SK-N-SH (cell line): ENCODE results near the gene OSBPL10. TPM values are rescaled to one million over a fixed set of nuclear protein-coding genes. Genes with fewer than 3 reads are reported as not detected.

Source experiments
- CTCF ChIA-PET: fragments of 300-600, 350-600 bp; formaldehyde crosslinking; extraction: SDS; loops from one replicate; lab custom pipeline; 2021; lab: Yijun Ruan, JAX
- POLR2A ChIA-PET: fragments of 350-600 bp; sonication (Branson Sonifier 250); formaldehyde crosslinking; extraction: SDS; loops from one replicate; lab custom pipeline; 2020; ENCODE audit warnings: antibody characterized with exemption, inconsistent platforms; lab: Yijun Ruan, JAX
- DNase-seq: peaks from one replicate; pipeline ENCODE4 v3.0.0; 2012
- H2AFZ ChIP-seq: fragments of 200-600 bp; sonication (generic); 2 replicates; pipeline ENCODE4 v1.8.1; 2016; ENCODE audit warnings: antibody characterized with exemption, mild to moderate bottlenecking, low read depth
- H3F3A ChIP-seq: fragments of 200-600 bp; sonication (generic); replicated peaks from 2 replicates; pipeline ENCODE3; 2016; ENCODE audit warnings: antibody characterized with exemption, mild to moderate bottlenecking; ENCODE audit not compliant: insufficient read depth
- H3K27ac ChIP-seq, 2 experiments: fragments of 200-500 bp in 1 of 2; fragments of 200-600 bp in 1 of 2; sonication (Bioruptor generic) in 1 of 2; sonication (generic), shearing (Covaris generic) in 1 of 2; 2 replicates each; pipeline versions ENCODE4 v1.5.1 to v1.6.1; 2014 to 2016; ENCODE audit warnings: low read depth in 2 of 2, inconsistent platforms in 1 of 2, low read length in 1 of 2, mild to moderate bottlenecking in 1 of 2, mixed read lengths in 1 of 2
- H3K27me3 ChIP-seq: fragments of 200-600 bp; sonication (generic), shearing (Covaris generic); 2 replicates; pipeline ENCODE4 v1.6.1; 2016; ENCODE audit warnings: mixed run types; ENCODE audit not compliant: insufficient read depth
- H3K36me3 ChIP-seq, 2 experiments: fragments of 200-500 bp in 1 of 2; fragments of 200-600 bp in 1 of 2; sonication (Bioruptor generic) in 1 of 2; sonication (generic) in 1 of 2; replicated peaks in 1 of 2; 2 replicates each; pipeline versions ENCODE3 to v1.5.1; 2014 to 2016; ENCODE audit warnings: low read length in 1 of 2, mild to moderate bottlenecking in 1 of 2; ENCODE audit not compliant: insufficient read depth in 2 of 2, control insufficient read depth in 1 of 2
- H3K4me1 ChIP-seq, 2 experiments: fragments of 200-500 bp in 1 of 2; fragments of 200-600 bp in 1 of 2; sonication (Bioruptor generic) in 1 of 2; sonication (generic), shearing (Covaris generic) in 1 of 2; 2 replicates each; pipeline versions ENCODE4 v1.5.1 to v1.6.1; 2014 to 2016; ENCODE audit warnings: low read depth in 1 of 2, low read length in 1 of 2, mixed run types in 1 of 2; ENCODE audit not compliant: insufficient read depth in 2 of 2, control insufficient read depth in 1 of 2
- H3K4me2 ChIP-seq: fragments of 200-600 bp; sonication (generic), shearing (Covaris generic); 2 replicates; pipeline ENCODE4 v1.6.1; 2017; ENCODE audit warnings: mixed run types
- H3K4me3 ChIP-seq, 2 experiments: fragments of 200-500 bp in 1 of 2; fragments of 200-600 bp in 1 of 2; sonication (Bioruptor generic) in 1 of 2; sonication (generic), shearing (Covaris generic) in 1 of 2; 2 replicates each; pipeline versions ENCODE4 v1.5.1 to v1.8.1; 2014 to 2016; ENCODE audit warnings: low read depth in 2 of 2, inconsistent platforms in 1 of 2, low read length in 1 of 2, mild to moderate bottlenecking in 1 of 2, mixed read lengths in 1 of 2, moderate library complexity in 1 of 2
- H3K79me2 ChIP-seq: fragments of 200-600 bp; sonication (generic); 2 replicates; pipeline ENCODE4 v1.8.1; 2017; ENCODE audit warnings: mild to moderate bottlenecking; ENCODE audit not compliant: insufficient read depth
- H3K9ac ChIP-seq: fragments of 200-600 bp; sonication (generic); 2 replicates; pipeline ENCODE4 v1.6.1; 2017; ENCODE audit warnings: mixed run types
- H3K9me2 ChIP-seq: fragments of 200-600 bp; sonication (generic); 2 replicates; pipeline ENCODE4 v1.6.1; 2017; ENCODE audit warnings: mixed run types
- H3K9me3 ChIP-seq: fragments of 200-600 bp; sonication (generic); 2 replicates; pipeline ENCODE4 v1.6.1; 2017; ENCODE audit warnings: mixed run types, mild to moderate bottlenecking, moderate library complexity
- H4K20me1 ChIP-seq: fragments of 200-600 bp; sonication (generic); 2 replicates; pipeline ENCODE4 v1.6.1; 2017; ENCODE audit warnings: mild to moderate bottlenecking, mixed run types; ENCODE audit not compliant: insufficient read depth
- CTCF ChIP-seq: fragments of 200-600 bp; sonication (generic); IDR thresholded peaks from 2 replicates; pipeline ENCODE4 v1.6.1; 2017; ENCODE audit warnings: antibody characterized with exemption, mild to moderate bottlenecking, moderate library complexity
- ELF1 ChIP-seq: IDR thresholded peaks from 2 replicates; pipeline ENCODE4 v1.4.0; 2012
- EZH2phosphoT487 ChIP-seq: fragments of 200-600 bp; sonication (generic); IDR thresholded peaks from 2 replicates; pipeline ENCODE4 v1.6.1; 2017; ENCODE audit warnings: low read depth, mixed run types, mild to moderate bottlenecking, antibody characterized with exemption, moderate library complexity, borderline replicate concordance
- FOSL2 ChIP-seq: IDR thresholded peaks from 2 replicates; pipeline ENCODE4 v1.4.0; 2012; ENCODE audit warnings: low read depth, mild to moderate bottlenecking, moderate library complexity, borderline replicate concordance
- FOXJ3 ChIP-seq: sonication (generic); formaldehyde crosslinking; IDR thresholded peaks from 2 replicates; pipeline ENCODE4 v1.5.1; 2020; ENCODE audit warnings: mild to moderate bottlenecking, missing genetic modification reagents
- MAX ChIP-seq: IDR thresholded peaks from 2 replicates; pipeline ENCODE4 v1.4.0; 2012; ENCODE audit warnings: low read depth
- MXI1 ChIP-seq: IDR thresholded peaks from 2 replicates; pipeline ENCODE4 v1.6.1; 2012; ENCODE audit warnings: mild to moderate bottlenecking, low read depth, low read length, improper control_type of control experiment
- NRF1 ChIP-seq: IDR thresholded peaks from 2 replicates; pipeline ENCODE4 v1.6.1; 2012; ENCODE audit warnings: low read depth, mild to moderate bottlenecking, low read length
- PBX3 ChIP-seq: IDR thresholded peaks from 2 replicates; pipeline ENCODE4; 2012
- POLR2AphosphoS5 ChIP-seq: IDR thresholded peaks from 2 replicates; pipeline ENCODE4 v1.6.1; 2012; ENCODE audit warnings: low read depth, low read length
- RAD21 ChIP-seq: IDR thresholded peaks from 2 replicates; pipeline ENCODE4 v1.6.1; 2012; ENCODE audit warnings: mild to moderate bottlenecking, low read length
- RCOR1 ChIP-seq: fragments of 150-350 bp; IDR thresholded peaks from 2 replicates; pipeline ENCODE4 v1.6.1; 2017; ENCODE audit warnings: antibody characterized with exemption, low read length
- REST ChIP-seq: IDR thresholded peaks from 2 replicates; pipeline ENCODE4 v1.6.1; 2012; ENCODE audit warnings: mild to moderate bottlenecking, low read depth, low read length, moderate library complexity
- SIN3A ChIP-seq: IDR thresholded peaks from 2 replicates; pipeline ENCODE4 v1.6.1; 2012; ENCODE audit warnings: low read depth, mild to moderate bottlenecking, low read length, moderate library complexity, borderline replicate concordance
- TEAD4 ChIP-seq: IDR thresholded peaks from 2 replicates; pipeline ENCODE4 v1.4.0; 2012; ENCODE audit warnings: mild to moderate bottlenecking, borderline replicate concordance; ENCODE audit not compliant: insufficient read depth
- USF2 ChIP-seq: fragments of 150-350 bp; IDR thresholded peaks from 2 replicates; pipeline ENCODE4 v1.6.1; 2017; ENCODE audit warnings: antibody characterized with exemption, low read length, low read depth, borderline replicate concordance
- YY1 ChIP-seq: IDR thresholded peaks from 2 replicates; pipeline ENCODE4 v1.4.0; 2012; ENCODE audit warnings: low read depth, mild to moderate bottlenecking
- ZBTB33 ChIP-seq: IDR thresholded peaks from 2 replicates; pipeline ENCODE4 v1.4.0; 2012; ENCODE audit warnings: low read depth, borderline replicate concordance
- WGBS: methylation state at CpG from one replicate; pipeline ENCODE4 v1.1.6; 2017; ENCODE audit warnings: low lambda C conversion rate; 5-methylcytosine and 5-hydroxymethylcytosine counted together
- polyA plus RNA-seq, 3 experiments: library from polyadenylated mRNA; depleted of rRNA; stranded (reverse); fragments of >200 nt; gene quantifications; 2 replicates each; pipeline ENCODE4 v1.2.3, GENCODE V29; 2012

The OSBPL10 gene
- polyA plus RNA-seq, 1 of the 3 experiments (the other 2 are of a cell fraction) = 0.12 TPM

- 59% methylated on average over 4 of the region's 4 CpGs for WGBS
- Histone ChIP-seq H3K4me2 (no peak overlapping the region), H3K4me1 (no peaks in the 10 kb centered on the region; a peak in 1 of 4 replicates), H3K79me2 (no peaks in the 10 kb centered on the region), H2AFZ (no peak overlapping the region), H3K9ac (no peak overlapping the region), H3K27me3 (no peaks in the 10 kb centered on the region), H3K9me3 (no peaks in the 10 kb centered on the region), H3K36me3 (no peaks in the 10 kb centered on the region), H3K9me2 (no peaks in the 10 kb centered on the region), H3K27ac (no peak overlapping the region), H3K4me3 (no peak overlapping the region), H4K20me1 (no peaks in the 10 kb centered on the region), H3F3A (no peaks in the 10 kb centered on the region)
- TF ChIP-seq FOXJ3 (CRISPR knock-in tag) (no peak), TEAD4 (no peak), FOSL2 (no peak), RAD21 (no peak), EZH2phosphoT487 (no peak)
- CTCF ChIA-PET = interaction anchor here (1.1 to 1.8 kb wide), 3 partner anchors 16 to 1005 kb away, joined by 3 to 5 read pairs (median 3); no protein-coding TSS in a partner anchor
- POLR2A ChIA-PET = no interaction called here
- DNase-seq = no peak
These were observed 208.8 kb downstream of the OSBPL10 start for GRCh38 chr3:31772272-31772671.

GRCh38 chr3:31770822-31771326 lies 210.2 kb downstream of the OSBPL10 start:
- H3K9me3 ChIP-seq = no peaks in the 10 kb centered on the region
- POLR2A ChIA-PET = no interaction called here
- whole genome bisulfite sequencing = 37% methylated on average over 5 of the region's 5 CpGs
- TF ChIP-seq ZBTB33 = no peak
- TF ChIP-seq SIN3A = no peak
- no peak for TF ChIP-seq ELF1
- TF ChIP-seq USF2 = no peak
- TF ChIP-seq NRF1 = no peak
- no peak for TF ChIP-seq REST
- no peak for TF ChIP-seq POLR2AphosphoS5
- TF ChIP-seq PBX3 = no peak
- TF ChIP-seq CTCF = no peak
- no peak for TF ChIP-seq MAX
- TF ChIP-seq RCOR1 = no peak
- TF ChIP-seq MXI1 = no peak
- no peak for TF ChIP-seq YY1

More at GRCh38 chr3:31770822-31771326, 210.2 kb downstream of the OSBPL10 start:
- Histone ChIP-seq H3K4me2 (no peak overlapping the region), H3K79me2 (no peaks in the 10 kb centered on the region), H2AFZ (no peak overlapping the region), H3K27me3 (no peaks in the 10 kb centered on the region), H3K4me1 (no peaks in the 10 kb centered on the region; a peak in 1 of 4 replicates), H3K27ac (no peak overlapping the region), H4K20me1 (no peaks in the 10 kb centered on the region), H3K36me3 (no peaks in the 10 kb centered on the region), H3K4me3 (no peak overlapping the region), H3K9me2 (no peaks in the 10 kb centered on the region), H3K9ac (no peak overlapping the region), H3F3A (no peaks in the 10 kb centered on the region)
- no peak for DNase-seq
- CTCF ChIA-PET = no interaction called here
